CD8-positive, alpha-beta memory T cell (primary cell): Measurements from ENCODE around the gene PKP4. TPM values are rescaled to one million over a fixed set of nuclear protein-coding genes. Genes with fewer than 3 reads are reported as not detected.
"Not testable (repeated sequence)": the region's sequence is repeated elsewhere in the genome, so short reads cannot be mapped to it uniquely, and the experiment has no call there.

Experiments
- CTCF ChIA-PET: fragments of 350-600 bp; sonication (Branson Sonifier 250); formaldehyde crosslinking; loops from one replicate; lab custom pipeline; 2021; ENCODE audit warnings: antibody characterized with exemption; lab: Charles Lee
- POLR2A ChIA-PET: fragments of 350-600 bp; sonication (Branson Sonifier 250); formaldehyde crosslinking; loops from one replicate; lab custom pipeline; 2021; ENCODE audit warnings: antibody characterized with exemption; lab: Charles Lee
- DNase-seq, 5 donors: peaks; one replicate each; pipeline versions ENCODE4 v3.0.0 to v3.0.0-alpha.2; 2020 to 2022; ENCODE audit warnings: mixed read lengths in 1 of 5
- H3K27ac ChIP-seq: one replicate; pipeline ENCODE4 v1.7.0; 2013; ENCODE audit warnings: low read depth, mild to moderate bottlenecking, low read length, moderate library complexity
- H3K27me3 ChIP-seq: 2 replicates; pipeline ENCODE4 v1.7.0; 2013; ENCODE audit warnings: low read length, mild to moderate bottlenecking; ENCODE audit not compliant: insufficient read depth, poor library complexity, severe bottlenecking
- H3K36me3 ChIP-seq: 2 replicates; pipeline ENCODE4 v1.7.0; 2013; ENCODE audit warnings: mild to moderate bottlenecking, low read length, moderate library complexity; ENCODE audit not compliant: insufficient read depth
- H3K4me1 ChIP-seq: 2 replicates; pipeline ENCODE4 v1.7.0; 2013; ENCODE audit warnings: mild to moderate bottlenecking, low read length, moderate library complexity; ENCODE audit not compliant: insufficient read depth
- H3K4me3 ChIP-seq: 2 replicates; pipeline ENCODE4 v1.7.0; 2013; ENCODE audit warnings: mild to moderate bottlenecking, low read length
- H3K9me3 ChIP-seq: 2 replicates; pipeline ENCODE4 v1.7.0; 2013; ENCODE audit warnings: mild to moderate bottlenecking, low read length
- H3K27ac Mint-ChIP-seq, 8 donors: one replicate each; pipeline ENCODE4 v1.8.0; 2020 to 2021; ENCODE audit warnings: mixed read lengths in 8 of 8, mild to moderate bottlenecking in 6 of 8, inconsistent platforms in 3 of 8, moderate library complexity in 3 of 8
- H3K27me3 Mint-ChIP-seq, 2 donors: one replicate each; pipeline ENCODE4 v1.8.0; 2020 to 2021; ENCODE audit warnings: mixed read lengths in 2 of 2, mild to moderate bottlenecking in 1 of 2, moderate library complexity in 1 of 2
- H3K36me3 Mint-ChIP-seq, 3 donors: one replicate each; pipeline ENCODE4 v1.8.0; 2020 to 2021; ENCODE audit warnings: mixed read lengths in 3 of 3, inconsistent platforms in 1 of 3, mild to moderate bottlenecking in 1 of 3
- H3K4me1 Mint-ChIP-seq, 3 donors: one replicate each; pipeline ENCODE4 v1.8.0; 2020 to 2021; ENCODE audit warnings: mixed read lengths in 3 of 3, inconsistent platforms in 1 of 3, mild to moderate bottlenecking in 1 of 3
- H3K4me3 Mint-ChIP-seq, 7 donors: one replicate each; pipeline ENCODE4 v1.8.0; 2020 to 2021; ENCODE audit warnings: mixed read lengths in 7 of 7, mild to moderate bottlenecking in 6 of 7, moderate library complexity in 4 of 7, inconsistent platforms in 2 of 7
- H3K9me3 Mint-ChIP-seq, 5 donors: one replicate each; pipeline ENCODE4 v1.8.0; 2020 to 2022; ENCODE audit warnings: mixed read lengths in 5 of 5, mild to moderate bottlenecking in 3 of 5, moderate library complexity in 2 of 5, inconsistent platforms in 1 of 5
- polyA plus RNA-seq: library from polyadenylated mRNA; unstranded; fragments of 300-500 nt; fragmentation: Illumina TruSeq; gene quantifications from one replicate; pipeline ENCODE4 v1.2.3, GENCODE V29; 2021
- total RNA-seq, 2 experiments: library from RNA; stranded (reverse); gene quantifications; one replicate each; pipeline ENCODE4 v1.2.3, GENCODE V29; 2021

PKP4 gene
- total and polyA plus RNA-seq, 3 experiments from 2014 or later, result 1.5 to 32.2 (median 29.6) TPM

GRCh38 chr2:158701101-158701500 lies 244.3 kb downstream of the PKP4 start:
- no peak for DNase-seq
- no peaks in the 10 kb centered on the region for H3K9me3 ChIP-seq
- no peaks in the 10 kb centered on the region for H3K36me3 ChIP-seq
- POLR2A ChIA-PET, result no interaction called here
- Mint-ChIP-seq H3K4me3 (no peak overlapping the region), H3K27me3 (peaks cover 4 to 12% of the 10 kb centered on the region in 2 donors), H3K4me1 (no peaks in the 10 kb centered on the region), H3K9me3 (peaks cover 0 to 16% (median 4%) of the 10 kb centered on the region in 5 donors), H3K27ac (no peak overlapping the region), H3K36me3 (no peaks in the 10 kb centered on the region)
- no peaks in the 10 kb centered on the region for H3K27me3 ChIP-seq
- H3K4me1 ChIP-seq, result no peaks in the 10 kb centered on the region
- no peak overlapping the region for H3K4me3 ChIP-seq
- CTCF ChIA-PET, result no interaction called here
- H3K27ac ChIP-seq, result no peak overlapping the region

GRCh38 chr2:158702740-158703139 lies 246.0 kb downstream of the PKP4 start:
- Histone ChIP-seq H3K27ac (no peak overlapping the region), H3K4me1 (no peaks in the 10 kb centered on the region), H3K36me3 (no peaks in the 10 kb centered on the region), H3K4me3 (no peak overlapping the region), H3K9me3 (no peaks in the 10 kb centered on the region), H3K27me3 (no peaks in the 10 kb centered on the region)
- ChIA-PET CTCF (no interaction called here), POLR2A (no interaction called here)
- H3K4me1 Mint-ChIP-seq, result no peaks in the 10 kb centered on the region
- peaks cover 4 to 7% of the 10 kb centered on the region in 2 donors for H3K27me3 Mint-ChIP-seq
- no peak overlapping the region for H3K4me3 Mint-ChIP-seq
- no peak for DNase-seq
- peaks cover 0 to 5% (median 4%) of the 10 kb centered on the region in 5 donors for H3K9me3 Mint-ChIP-seq
- no peaks in the 10 kb centered on the region for H3K36me3 Mint-ChIP-seq
- H3K27ac Mint-ChIP-seq, result no peak overlapping the region

- H3K36me3 Mint-ChIP-seq, H3K4me3 ChIP-seq, H3K9me3 Mint-ChIP-seq, DNase-seq, H3K4me1 Mint-ChIP-seq, H3K27me3 Mint-ChIP-seq, H3K4me3 Mint-ChIP-seq, CTCF ChIA-PET, H3K27me3 ChIP-seq, H3K9me3 ChIP-seq, H3K27ac ChIP-seq, H3K27ac Mint-ChIP-seq, H3K4me1 ChIP-seq, H3K36me3 ChIP-seq, POLR2A ChIA-PET: not testable (repeated sequence)
These were observed 248.1 kb downstream of the PKP4 start for GRCh38 chr2:158704724-158705465.

DNA sequence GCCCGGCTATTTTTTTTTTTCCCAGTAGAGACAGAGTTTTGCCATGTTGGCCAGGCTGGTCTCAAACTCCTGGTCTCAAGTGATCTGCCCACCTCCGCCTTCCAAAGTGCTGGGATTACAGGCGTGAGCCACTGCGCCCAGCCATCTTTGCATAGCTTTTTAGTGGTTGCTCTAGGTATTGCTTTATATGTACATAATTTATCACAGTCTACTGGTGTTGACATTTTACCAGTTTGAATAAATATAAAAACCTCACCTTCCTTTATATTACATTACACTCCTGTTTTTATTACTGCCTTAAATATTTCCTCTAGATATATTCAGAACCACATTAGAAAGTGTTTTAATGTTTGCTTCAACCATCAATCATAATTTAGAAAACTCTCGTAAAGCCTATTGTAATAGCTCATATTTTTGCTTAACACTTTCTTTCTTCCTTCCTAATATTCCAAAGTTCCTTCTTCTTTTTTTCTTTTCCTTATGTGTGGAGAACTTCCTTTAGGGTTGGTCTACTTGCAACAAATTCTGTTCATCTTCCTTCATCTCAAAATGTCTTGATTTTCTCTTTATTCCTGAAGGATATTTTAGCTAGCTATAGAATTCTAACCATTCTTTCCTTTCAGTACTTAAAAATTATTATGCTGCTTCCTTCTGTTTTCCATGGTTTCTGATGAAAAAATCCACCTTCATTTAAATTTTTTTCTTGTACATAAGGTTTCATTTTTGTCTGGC lies 256.2 kb downstream of the PKP4 start:
- ChIA-PET POLR2A (no interaction called here), CTCF (no interaction called here)

DNA sequence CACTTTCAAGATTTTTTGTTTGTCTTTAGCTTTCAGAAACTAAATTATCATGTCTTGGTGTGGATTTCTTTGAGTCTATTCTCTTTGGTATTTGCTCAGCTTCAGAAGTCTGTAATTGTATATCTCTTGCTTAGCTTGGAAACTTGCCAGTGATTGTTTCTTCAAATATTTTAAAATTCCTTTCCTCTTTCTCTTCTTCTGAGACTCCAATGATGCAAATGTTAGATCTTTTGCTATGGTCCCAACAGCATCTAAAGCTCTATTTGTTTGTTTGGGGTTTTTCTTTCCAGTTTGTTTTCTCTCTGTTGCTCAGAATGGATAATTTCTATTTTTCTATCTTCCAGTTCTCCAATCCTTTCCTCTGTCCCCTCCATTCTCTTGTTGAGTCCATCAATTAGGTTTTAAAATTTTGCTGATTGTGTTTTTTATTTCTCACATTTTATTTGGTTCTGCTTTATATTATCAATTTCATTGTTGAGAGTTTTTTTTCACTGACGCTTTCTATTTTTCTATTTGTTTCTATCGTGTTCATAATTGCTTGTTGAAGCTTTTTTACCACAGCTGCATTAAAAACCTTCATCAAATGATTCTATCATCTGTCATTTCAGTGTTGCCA lies 256.9 kb downstream of the PKP4 start:
- no peak for DNase-seq
- Mint-ChIP-seq H3K4me1 (no peaks in the 10 kb centered on the region), H3K27ac (no peak overlapping the region), H3K36me3 (no peaks in the 10 kb centered on the region), H3K4me3 (no peak overlapping the region), H3K9me3 (peaks cover 0 to 14% (median 10%) of the 10 kb centered on the region in 5 donors), H3K27me3 (peaks cover 11 to 20% of the 10 kb centered on the region in 2 donors)
- Histone ChIP-seq H3K27me3 (no peaks in the 10 kb centered on the region), H3K4me1 (no peaks in the 10 kb centered on the region), H3K27ac (no peak overlapping the region), H3K9me3 (no peaks in the 10 kb centered on the region), H3K36me3 (no peaks in the 10 kb centered on the region), H3K4me3 (no peak overlapping the region)
- POLR2A ChIA-PET, result no interaction called here
- CTCF ChIA-PET, result no interaction called here

More for the DNA sequence above, 256.2 kb downstream of the PKP4 start:
- no peaks in the 10 kb centered on the region for H3K27me3 ChIP-seq
- H3K36me3 Mint-ChIP-seq, result no peaks in the 10 kb centered on the region
- no peaks in the 10 kb centered on the region for H3K36me3 ChIP-seq
- peaks cover 5 to 20% of the 10 kb centered on the region in 2 donors for H3K27me3 Mint-ChIP-seq
- peaks cover 0 to 14% (median 10%) of the 10 kb centered on the region in 5 donors for H3K9me3 Mint-ChIP-seq
- DNase-seq, result no peak
- no peak overlapping the region for H3K4me3 Mint-ChIP-seq
- no peak overlapping the region for H3K4me3 ChIP-seq
- no peak overlapping the region for H3K27ac ChIP-seq
- H3K4me1 Mint-ChIP-seq, result no peaks in the 10 kb centered on the region
- H3K27ac Mint-ChIP-seq, result no peak overlapping the region
- H3K9me3 ChIP-seq, result no peaks in the 10 kb centered on the region
- H3K4me1 ChIP-seq, result no peaks in the 10 kb centered on the region

- no peak overlapping the region for H3K4me3 ChIP-seq
- H3K27ac ChIP-seq, result no peak overlapping the region
- no peaks in the 10 kb centered on the region for H3K4me1 ChIP-seq
- ChIA-PET CTCF (no interaction called here), POLR2A (no interaction called here)
- H3K36me3 ChIP-seq, result no peaks in the 10 kb centered on the region
- Mint-ChIP-seq H3K4me3 (no peak overlapping the region), H3K27me3 (peaks cover 12 to 20% of the 10 kb centered on the region in 2 donors), H3K4me1 (no peaks in the 10 kb centered on the region), H3K9me3 (peaks cover 0 to 14% (median 10%) of the 10 kb centered on the region in 5 donors), H3K27ac (no peak overlapping the region), H3K36me3 (no peaks in the 10 kb centered on the region)
- no peaks in the 10 kb centered on the region for H3K9me3 ChIP-seq
- no peaks in the 10 kb centered on the region for H3K27me3 ChIP-seq
- DNase-seq, result no peak
These were observed 257.7 kb downstream of the PKP4 start for GRCh38 chr2:158714420-158714819.

GRCh38 chr2:158715357-158715756 lies 258.6 kb downstream of the PKP4 start:
- POLR2A ChIA-PET, result no interaction called here
- CTCF ChIA-PET, result no interaction called here
- H3K9me3 Mint-ChIP-seq, result peaks cover 0 to 14% (median 10%) of the 10 kb centered on the region in 5 donors
- Histone ChIP-seq H3K27me3 (no peaks in the 10 kb centered on the region), H3K9me3 (no peaks in the 10 kb centered on the region), H3K4me1 (no peaks in the 10 kb centered on the region), H3K36me3 (no peaks in the 10 kb centered on the region), H3K27ac (no peak overlapping the region), H3K4me3 (no peak overlapping the region)
- no peaks in the 10 kb centered on the region for H3K36me3 Mint-ChIP-seq
- peaks cover 12 to 26% of the 10 kb centered on the region in 2 donors for H3K27me3 Mint-ChIP-seq
- no peak overlapping the region for H3K4me3 Mint-ChIP-seq
- DNase-seq, result no peak
- no peak overlapping the region for H3K27ac Mint-ChIP-seq
- no peaks in the 10 kb centered on the region for H3K4me1 Mint-ChIP-seq
